ENCODE data around the gene BTBD18.

DNA sequence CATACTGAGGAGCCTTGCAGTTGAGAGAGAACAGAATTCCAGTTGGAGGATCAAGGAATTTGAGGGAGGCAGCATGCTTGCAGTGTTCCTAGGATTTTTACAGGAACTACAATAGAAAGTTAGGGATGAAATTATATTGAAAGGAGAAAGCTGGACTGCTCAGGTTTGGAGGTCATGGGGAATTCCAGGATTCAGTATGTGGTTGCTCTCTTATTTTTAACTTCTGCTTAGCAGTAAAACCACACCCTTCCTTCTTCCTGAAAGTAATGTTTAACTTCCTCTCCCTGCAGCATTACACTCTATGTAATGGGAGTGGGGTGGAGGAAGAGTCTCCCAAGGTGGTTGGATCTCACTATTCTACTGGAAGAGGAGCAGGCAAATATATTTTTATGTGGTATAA lies 41.3 kb upstream of the BTBD18 start:
- TF ChIP-seq, protein P1, sequence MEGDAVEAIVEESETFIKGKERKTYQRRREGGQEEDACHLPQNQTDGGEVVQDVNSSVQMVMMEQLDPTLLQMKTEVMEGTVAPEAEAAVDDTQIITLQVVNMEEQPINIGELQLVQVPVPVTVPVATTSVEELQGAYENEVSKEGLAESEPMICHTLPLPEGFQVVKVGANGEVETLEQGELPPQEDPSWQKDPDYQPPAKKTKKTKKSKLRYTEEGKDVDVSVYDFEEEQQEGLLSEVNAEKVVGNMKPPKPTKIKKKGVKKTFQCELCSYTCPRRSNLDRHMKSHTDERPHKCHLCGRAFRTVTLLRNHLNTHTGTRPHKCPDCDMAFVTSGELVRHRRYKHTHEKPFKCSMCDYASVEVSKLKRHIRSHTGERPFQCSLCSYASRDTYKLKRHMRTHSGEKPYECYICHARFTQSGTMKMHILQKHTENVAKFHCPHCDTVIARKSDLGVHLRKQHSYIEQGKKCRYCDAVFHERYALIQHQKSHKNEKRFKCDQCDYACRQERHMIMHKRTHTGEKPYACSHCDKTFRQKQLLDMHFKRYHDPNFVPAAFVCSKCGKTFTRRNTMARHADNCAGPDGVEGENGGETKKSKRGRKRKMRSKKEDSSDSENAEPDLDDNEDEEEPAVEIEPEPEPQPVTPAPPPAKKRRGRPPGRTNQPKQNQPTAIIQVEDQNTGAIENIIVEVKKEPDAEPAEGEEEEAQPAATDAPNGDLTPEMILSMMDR (IDR thresholded peaks at IDR 0.05) = no peak
- TF ChIP-seq POLR2AphosphoS5 (IDR thresholded peaks at IDR 0.05; ENCODE audit: insufficient read depth in 1 of 2, low read depth in 1 of 2) = peak in 1 of 2 donors; percentile 80

Data from vagina (tissue), 2 donors.